Nephron progenitor cell (in vitro differentiated cells): ENCODE results near the gene TMEM217.

Experiments used
- DNase-seq: peaks from one replicate; pipeline ENCODE4 v3.0.0; 2021
- H3K27ac Mint-ChIP-seq: 2 replicates; pipeline ENCODE4 v1.8.0; 2021; ENCODE audit warnings: mild to moderate bottlenecking, moderate library complexity, mixed read lengths
- H3K27me3 Mint-ChIP-seq: 2 replicates; pipeline ENCODE4 v1.8.0; 2021; ENCODE audit warnings: mild to moderate bottlenecking, low read depth, mixed read lengths; ENCODE audit not compliant: poor library complexity
- H3K36me3 Mint-ChIP-seq: 2 replicates; pipeline ENCODE4 v1.8.0; 2021; ENCODE audit warnings: low read depth, mixed read lengths
- H3K4me1 Mint-ChIP-seq: 2 replicates; pipeline ENCODE4 v1.8.0; 2021; ENCODE audit warnings: mixed read lengths
- H3K4me3 Mint-ChIP-seq: 2 replicates; pipeline ENCODE4 v1.8.0; 2021; ENCODE audit warnings: mild to moderate bottlenecking, moderate library complexity, mixed read lengths
- H3K9me3 Mint-ChIP-seq: 2 replicates; pipeline ENCODE4 v1.8.0; 2021; ENCODE audit warnings: mild to moderate bottlenecking, moderate library complexity, mixed read lengths
- TF ChIP-seq, protein P1 (sequence below): fragments of 200-600 bp; sonication (generic); IDR thresholded peaks from 2 replicates; pipeline ENCODE4 v1.5.0; 2021; ENCODE audit warnings: antibody characterized with exemption

Gene TMEM217

DNA sequence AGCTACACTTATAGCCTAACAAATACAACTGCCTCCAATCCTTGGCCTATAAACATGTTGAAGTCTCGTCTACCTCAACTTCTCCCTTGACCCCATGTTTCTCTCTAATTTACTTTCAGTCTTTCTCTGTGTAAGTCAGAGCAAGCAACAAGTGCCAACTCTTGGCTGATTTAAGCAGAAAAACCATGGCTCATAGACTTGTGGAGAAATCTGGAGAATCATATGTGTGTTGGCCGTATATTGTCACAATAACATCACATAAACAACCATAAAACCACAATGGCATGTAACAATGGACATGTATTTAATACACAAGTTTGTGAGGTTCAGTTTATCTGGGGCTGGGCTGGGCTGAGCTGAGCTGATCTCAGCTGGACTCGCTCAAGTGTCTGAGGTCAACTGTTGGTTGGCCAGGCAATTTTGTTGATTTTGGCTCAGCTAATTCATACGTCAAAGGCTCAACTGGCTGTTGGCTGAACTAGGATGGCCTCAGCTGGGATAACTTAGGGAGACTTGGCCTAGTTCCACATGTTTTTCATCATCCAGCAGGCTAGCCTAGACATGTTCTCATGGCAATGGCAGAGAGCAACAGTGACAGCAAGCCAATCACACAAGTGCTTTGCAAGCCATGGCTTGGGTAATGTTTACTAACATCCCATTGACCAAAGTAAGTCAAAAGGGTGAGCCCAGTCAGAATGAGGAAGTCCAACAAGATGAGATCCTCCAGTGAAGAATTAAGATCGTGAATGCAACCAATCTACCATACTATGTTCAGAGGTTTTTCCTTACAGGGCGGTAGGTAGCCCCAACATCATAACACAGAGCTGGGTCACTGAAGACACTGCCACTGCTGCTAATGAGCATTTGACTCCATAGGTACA is 13.3 kb downstream of the TMEM217 start:
- H3K36me3 Mint-ChIP-seq, result no peaks in the 10 kb centered on the region
- no peak for DNase-seq
- H3K27me3 Mint-ChIP-seq, result peaks cover 27% of the 10 kb centered on the region
- H3K4me3 Mint-ChIP-seq, result no peak overlapping the region
- peaks cover 9% of the 10 kb centered on the region for H3K4me1 Mint-ChIP-seq
- peaks cover 9% of the 10 kb centered on the region for H3K9me3 Mint-ChIP-seq
- TF ChIP-seq, protein P1, sequence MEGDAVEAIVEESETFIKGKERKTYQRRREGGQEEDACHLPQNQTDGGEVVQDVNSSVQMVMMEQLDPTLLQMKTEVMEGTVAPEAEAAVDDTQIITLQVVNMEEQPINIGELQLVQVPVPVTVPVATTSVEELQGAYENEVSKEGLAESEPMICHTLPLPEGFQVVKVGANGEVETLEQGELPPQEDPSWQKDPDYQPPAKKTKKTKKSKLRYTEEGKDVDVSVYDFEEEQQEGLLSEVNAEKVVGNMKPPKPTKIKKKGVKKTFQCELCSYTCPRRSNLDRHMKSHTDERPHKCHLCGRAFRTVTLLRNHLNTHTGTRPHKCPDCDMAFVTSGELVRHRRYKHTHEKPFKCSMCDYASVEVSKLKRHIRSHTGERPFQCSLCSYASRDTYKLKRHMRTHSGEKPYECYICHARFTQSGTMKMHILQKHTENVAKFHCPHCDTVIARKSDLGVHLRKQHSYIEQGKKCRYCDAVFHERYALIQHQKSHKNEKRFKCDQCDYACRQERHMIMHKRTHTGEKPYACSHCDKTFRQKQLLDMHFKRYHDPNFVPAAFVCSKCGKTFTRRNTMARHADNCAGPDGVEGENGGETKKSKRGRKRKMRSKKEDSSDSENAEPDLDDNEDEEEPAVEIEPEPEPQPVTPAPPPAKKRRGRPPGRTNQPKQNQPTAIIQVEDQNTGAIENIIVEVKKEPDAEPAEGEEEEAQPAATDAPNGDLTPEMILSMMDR, result no peak
- no peak overlapping the region for H3K27ac Mint-ChIP-seq

DNA sequence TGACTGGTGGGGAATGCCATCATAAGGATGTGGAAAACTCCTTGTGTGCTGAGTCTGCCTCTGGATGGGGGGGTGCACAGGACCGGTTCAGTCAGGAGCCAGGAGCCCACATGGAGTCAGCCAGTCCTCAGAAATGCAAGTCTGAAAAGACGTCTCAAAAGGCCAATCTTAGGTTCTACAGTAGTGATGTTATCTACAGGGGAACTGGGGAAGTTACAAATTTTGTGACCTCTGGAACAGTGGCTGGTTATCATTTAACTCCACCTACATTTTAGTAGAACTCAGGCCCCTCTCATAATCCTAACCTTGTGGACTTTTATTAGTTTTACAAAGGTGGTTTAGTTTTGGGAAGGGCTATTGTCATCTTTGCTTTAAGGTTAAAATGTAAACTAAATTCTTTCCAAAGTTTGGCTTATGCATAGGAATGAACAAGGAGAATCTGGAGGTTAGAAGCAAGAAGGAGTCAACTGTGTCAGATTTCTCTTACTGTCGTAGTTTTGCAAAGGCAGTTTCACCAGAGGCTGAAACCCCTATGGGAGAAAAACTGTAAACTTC is 14.1 kb downstream of the TMEM217 start:
- Mint-ChIP-seq H3K9me3 (peaks cover 7% of the 10 kb centered on the region), H3K27ac (no peak overlapping the region), H3K4me1 (peaks cover 9% of the 10 kb centered on the region), H3K36me3 (no peaks in the 10 kb centered on the region), H3K27me3 (peaks cover 20% of the 10 kb centered on the region), H3K4me3 (no peak overlapping the region)
- TF ChIP-seq, protein P1, result no peak
- no peak for DNase-seq

DNA sequence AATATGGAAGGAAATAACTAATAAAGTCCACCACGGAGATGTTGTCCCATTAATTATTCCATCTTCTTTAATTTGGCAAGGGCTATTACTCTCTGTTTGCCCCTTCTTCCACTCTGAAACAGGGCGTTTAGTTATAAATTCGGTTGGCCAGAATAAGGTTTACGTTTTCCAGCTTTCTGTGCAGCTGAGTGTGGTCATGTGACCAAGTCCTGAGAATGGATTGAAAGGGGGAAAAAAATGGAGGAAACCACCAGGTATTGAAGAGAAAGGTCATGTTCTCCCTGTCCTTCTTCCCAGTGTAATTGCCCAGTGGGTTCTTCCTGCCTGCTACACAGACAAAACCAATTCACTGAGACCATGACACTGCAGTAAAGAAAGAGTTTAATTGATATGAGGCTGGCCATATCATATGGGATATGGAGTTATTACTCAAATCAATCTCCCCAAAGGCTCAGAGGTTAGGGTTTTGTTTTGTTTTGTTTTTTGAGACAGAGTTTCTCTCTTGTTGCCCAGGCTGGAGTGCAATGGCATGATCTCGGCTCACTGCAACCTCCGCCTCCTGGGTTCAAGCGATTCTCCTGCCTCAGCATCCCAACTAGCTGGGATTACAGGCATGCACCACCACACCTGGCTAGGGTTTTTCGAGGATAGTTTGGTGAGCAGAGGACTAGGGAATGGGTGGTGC is 14.7 kb downstream of the TMEM217 start:
- no peak for DNase-seq
- Mint-ChIP-seq H3K27ac (no peak overlapping the region), H3K36me3 (no peaks in the 10 kb centered on the region), H3K4me3 (no peak overlapping the region), H3K9me3 (peaks cover 3% of the 10 kb centered on the region), H3K4me1 (peaks cover 9% of the 10 kb centered on the region), H3K27me3 (peaks cover 16% of the 10 kb centered on the region)
- TF ChIP-seq, protein P1, result no peak

DNA sequence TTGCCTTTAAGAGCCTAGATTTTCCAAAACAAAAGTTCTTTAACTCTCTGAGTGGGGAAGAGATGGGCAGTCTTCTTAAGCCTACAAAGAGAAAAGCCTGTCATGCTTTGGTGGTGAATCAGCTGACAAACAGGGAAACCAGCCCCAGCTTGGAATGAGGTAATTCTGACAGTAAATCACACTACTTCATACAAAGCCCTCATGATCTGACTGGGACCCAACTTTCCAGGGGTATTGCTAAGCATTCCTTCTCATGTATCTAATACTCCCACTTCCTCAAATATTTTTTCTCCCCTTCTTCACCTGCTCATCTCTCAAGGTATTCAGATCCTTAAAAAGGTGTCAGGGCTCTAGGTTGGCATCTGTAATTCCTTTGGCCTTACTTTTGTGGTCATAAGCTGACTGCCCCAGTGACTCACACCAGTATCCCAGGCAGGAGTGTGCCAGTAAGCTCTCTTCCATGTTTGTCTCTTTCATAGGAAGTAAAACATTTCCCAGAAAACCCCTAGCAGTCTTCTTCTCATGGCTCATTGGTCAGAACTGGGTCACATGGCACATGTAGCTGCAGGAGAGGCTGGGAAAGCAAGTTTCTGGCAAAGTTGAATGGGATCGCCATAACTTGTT is 15.4 kb downstream of the TMEM217 start:
- Mint-ChIP-seq H3K4me3 (no peak overlapping the region), H3K36me3 (no peaks in the 10 kb centered on the region), H3K27ac (no peak overlapping the region), H3K4me1 (peaks cover 9% of the 10 kb centered on the region), H3K9me3 (peaks cover 3% of the 10 kb centered on the region), H3K27me3 (peaks cover 13% of the 10 kb centered on the region)
- TF ChIP-seq, protein P1, result no peak
- no peak for DNase-seq

DNA sequence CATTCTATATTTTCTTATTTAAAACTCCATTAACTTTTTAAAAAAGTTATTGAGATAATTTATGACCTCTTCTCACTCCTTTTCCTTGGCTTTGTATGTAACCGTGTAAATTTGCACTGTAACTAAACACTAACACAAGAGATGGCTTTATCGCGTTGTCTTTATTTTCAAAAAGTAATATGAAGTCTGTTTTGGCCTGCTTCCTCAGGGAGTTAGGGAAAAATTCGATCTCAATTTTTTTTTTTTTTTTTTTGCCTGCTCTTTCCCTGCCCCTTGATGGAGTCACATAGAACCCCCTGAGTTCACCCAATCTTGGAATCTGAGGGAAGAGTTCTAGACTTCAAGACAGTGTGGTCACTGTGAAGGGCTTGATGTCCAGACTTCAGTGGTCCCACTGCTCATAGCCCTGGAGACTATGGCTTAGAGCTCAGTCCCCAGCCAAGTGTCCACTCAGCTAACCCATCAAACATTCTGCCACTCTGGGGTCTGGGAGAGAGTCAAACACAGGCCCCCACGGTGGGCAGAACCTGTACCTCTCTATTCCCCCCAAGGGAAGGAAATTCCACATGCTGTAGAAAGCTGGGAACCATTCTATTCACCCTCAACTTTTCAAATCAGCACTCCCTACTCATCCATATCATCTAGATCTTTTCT is 16.0 kb downstream of the TMEM217 start:
- peaks cover 8% of the 10 kb centered on the region for H3K27me3 Mint-ChIP-seq
- H3K9me3 Mint-ChIP-seq, result no peaks in the 10 kb centered on the region
- H3K4me3 Mint-ChIP-seq, result no peak overlapping the region
- no peak overlapping the region for H3K27ac Mint-ChIP-seq
- peaks cover 9% of the 10 kb centered on the region for H3K4me1 Mint-ChIP-seq
- H3K36me3 Mint-ChIP-seq, result no peaks in the 10 kb centered on the region
- TF ChIP-seq, protein P1, result no peak
- DNase-seq, result no peak
